LHCN-M2 (cell line): ENCODE results near the gene MRC2. TPM values are rescaled to one million over a fixed set of nuclear protein-coding genes. Genes with fewer than 3 reads are reported as not detected.
"Not testable (repeated sequence)": the region's sequence is repeated elsewhere in the genome, so short reads cannot be mapped to it uniquely, and the experiment has no call there.

Source experiments
- DNase-seq: peaks from one replicate; pipeline ENCODE4 v3.0.0-alpha.2; 2012; ENCODE audit warnings: low read depth
- polyA plus RNA-seq: library from polyadenylated mRNA; unstranded; fragments of >200 nt; gene quantifications from one replicate; pipeline ENCODE4 v1.2.1, GENCODE V29; 2012; ENCODE audit warnings: missing spikeins
- total RNA-seq: library from RNA; depleted of rRNA; stranded (reverse); fragments of >200 nt; gene quantifications from 2 replicates; pipeline ENCODE4 v1.2.3, GENCODE V29; 2014; rRNA removed

Gene MRC2, protein sequence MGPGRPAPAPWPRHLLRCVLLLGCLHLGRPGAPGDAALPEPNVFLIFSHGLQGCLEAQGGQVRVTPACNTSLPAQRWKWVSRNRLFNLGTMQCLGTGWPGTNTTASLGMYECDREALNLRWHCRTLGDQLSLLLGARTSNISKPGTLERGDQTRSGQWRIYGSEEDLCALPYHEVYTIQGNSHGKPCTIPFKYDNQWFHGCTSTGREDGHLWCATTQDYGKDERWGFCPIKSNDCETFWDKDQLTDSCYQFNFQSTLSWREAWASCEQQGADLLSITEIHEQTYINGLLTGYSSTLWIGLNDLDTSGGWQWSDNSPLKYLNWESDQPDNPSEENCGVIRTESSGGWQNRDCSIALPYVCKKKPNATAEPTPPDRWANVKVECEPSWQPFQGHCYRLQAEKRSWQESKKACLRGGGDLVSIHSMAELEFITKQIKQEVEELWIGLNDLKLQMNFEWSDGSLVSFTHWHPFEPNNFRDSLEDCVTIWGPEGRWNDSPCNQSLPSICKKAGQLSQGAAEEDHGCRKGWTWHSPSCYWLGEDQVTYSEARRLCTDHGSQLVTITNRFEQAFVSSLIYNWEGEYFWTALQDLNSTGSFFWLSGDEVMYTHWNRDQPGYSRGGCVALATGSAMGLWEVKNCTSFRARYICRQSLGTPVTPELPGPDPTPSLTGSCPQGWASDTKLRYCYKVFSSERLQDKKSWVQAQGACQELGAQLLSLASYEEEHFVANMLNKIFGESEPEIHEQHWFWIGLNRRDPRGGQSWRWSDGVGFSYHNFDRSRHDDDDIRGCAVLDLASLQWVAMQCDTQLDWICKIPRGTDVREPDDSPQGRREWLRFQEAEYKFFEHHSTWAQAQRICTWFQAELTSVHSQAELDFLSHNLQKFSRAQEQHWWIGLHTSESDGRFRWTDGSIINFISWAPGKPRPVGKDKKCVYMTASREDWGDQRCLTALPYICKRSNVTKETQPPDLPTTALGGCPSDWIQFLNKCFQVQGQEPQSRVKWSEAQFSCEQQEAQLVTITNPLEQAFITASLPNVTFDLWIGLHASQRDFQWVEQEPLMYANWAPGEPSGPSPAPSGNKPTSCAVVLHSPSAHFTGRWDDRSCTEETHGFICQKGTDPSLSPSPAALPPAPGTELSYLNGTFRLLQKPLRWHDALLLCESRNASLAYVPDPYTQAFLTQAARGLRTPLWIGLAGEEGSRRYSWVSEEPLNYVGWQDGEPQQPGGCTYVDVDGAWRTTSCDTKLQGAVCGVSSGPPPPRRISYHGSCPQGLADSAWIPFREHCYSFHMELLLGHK (N-terminal part only)
- total RNA-seq = 210 and 281 TPM in 2 replicates
- polyA plus RNA-seq = 150 TPM

DNA sequence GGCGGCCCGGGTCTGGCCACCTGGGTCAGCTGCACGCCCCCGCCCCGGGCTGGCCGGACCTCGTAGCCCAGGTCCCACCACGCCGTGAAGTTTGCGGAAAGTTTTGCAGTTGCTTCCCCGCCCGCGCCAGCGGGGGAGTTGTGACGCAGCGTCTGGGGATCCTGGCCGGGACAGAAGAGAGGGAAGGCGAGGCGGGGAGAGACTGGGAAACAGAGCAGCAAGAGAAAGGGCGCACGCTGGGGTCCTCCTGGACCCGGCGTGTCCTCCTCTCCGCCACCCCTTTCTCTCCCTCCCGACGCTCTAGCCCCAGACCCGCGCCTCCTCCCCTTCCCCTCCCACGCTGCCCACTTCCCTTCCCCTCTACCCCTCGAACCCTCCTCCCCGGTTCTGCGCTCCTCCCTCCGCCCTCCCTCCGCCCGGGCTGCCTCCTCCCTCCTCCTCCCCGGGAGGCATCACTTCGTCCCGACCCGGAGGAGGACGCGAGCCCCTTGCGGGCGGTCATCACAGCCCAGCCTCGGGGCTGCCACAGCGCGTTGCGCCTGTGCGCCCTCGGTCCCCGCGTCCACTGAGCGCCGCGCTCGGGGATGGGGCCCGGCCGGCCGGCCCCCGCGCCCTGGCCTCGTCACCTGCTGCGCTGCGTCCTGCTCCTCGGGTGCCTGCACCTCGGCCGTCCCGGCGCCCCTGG is at the start of gene MRC2:
TSS of gene MRC2 (plus strand) at position 452 of the 685 bp plus-strand sequence. CDS start at position 585, 133 bp downstream.
- DNase-seq = peak; percentile 70

DNA sequence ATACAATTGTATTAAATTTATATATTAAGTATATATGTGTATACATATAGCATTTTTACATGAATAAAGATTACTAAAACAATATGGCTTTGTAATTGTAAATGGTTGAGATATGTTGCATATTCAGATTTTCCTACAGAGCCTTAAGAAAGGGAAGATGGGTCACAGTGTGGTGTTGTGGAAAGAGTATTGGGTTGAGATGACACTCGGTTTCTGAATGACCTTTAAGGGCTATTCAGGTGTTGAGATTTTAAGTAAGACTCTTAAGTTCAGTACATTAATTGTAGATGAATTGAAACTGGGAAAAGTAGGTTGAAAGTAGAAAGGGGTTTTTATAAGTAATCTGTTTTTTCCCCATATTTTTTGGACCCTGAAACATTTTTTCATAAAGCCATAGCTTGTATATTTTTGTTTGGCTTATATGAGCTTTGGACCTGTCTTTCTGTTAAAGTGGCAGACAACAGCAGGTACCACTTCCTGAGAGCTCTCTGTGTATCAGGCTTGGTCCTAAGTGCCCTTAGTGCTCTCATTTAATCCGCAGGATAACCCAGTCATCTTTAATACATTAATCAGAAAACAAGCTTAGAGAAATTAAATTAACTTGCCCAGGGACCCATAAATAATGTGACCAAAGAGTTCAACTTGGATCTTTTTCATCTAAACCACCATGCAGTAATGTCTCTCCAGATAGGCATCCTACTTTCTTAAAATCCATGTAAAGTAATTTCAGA is 48.5 kb upstream of the MRC2 start:
- no peak for DNase-seq

DNA sequence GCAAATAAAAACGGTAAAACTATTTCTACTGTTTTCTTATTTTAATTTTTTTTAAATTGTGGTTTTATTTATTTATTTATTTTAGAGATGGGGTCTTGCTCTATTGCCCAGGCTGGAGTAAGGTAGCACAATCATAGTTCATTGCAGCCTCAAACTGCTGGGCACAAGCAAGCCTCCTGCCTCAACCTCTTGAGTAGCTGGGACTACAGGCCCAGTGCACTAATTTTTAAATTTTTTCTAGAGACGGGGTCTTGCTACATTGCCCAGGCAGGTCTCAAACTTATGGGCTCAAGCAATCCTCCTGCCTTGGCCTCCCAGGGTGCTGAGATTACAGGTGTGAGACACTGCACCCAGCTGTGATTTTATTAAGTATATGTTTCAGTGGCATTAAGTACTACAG is 46.5 kb upstream of the MRC2 start:
- no peak for DNase-seq

DNA sequence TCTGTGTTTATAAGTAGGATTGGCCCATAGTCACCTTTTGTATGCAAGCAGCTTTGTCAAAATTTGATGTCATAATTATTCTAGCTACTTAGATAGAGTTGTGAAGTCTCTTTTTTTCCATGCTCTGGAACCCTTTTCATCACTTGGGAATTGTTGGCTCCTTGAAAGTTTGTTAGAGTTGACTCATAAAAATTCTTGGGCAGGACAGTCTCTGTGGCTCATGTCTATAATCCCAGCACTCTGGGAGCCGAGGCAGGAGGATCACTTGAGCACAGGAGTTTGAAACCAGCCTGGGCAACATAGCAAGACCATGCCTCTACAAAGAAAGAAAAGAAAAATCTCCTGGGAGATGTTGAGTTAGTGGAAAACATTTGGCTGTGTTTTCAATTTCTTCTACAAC is 45.7 kb upstream of the MRC2 start:
- DNase-seq = peak; percentile 44

DNA sequence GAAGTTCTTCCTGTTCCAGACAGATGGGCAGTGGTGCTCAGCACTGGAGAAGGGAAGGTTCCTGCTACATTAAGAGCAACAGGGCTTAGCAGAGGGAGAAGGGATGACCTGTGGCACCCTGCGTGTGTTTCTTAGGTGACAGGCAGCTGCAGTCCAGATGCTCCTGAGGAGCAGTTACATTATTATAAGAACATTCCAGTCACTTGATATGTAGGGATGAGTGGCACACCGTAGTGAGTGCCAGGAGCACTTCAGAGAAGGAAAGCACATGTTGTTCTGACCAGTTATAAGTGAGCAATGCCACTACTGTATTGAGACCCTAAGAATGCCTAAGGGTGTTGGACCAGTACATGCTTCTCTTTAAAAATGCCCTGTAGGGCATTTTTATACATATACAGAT is 39.9 kb upstream of the MRC2 start:
- DNase-seq = peak; percentile 41

DNA sequence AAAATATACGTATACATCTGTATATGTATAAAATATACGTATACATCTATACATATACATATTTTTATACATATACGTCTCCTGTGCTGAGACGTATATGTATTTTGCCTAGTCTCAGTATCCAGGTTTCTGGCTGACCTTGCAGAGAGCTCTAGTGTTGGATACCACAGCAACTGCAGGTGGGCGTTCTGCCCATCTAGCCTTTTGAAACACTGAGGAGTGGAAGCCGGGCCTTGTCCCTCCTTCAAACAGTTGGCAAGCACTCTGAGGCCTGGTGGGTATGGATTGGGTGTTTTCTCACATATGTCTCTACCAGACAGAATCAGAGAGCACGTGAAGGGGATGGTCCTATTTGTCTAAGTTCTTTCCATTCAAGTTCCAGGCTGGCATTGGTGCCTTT is 39.4 kb upstream of the MRC2 start:
- no peak for DNase-seq

DNA sequence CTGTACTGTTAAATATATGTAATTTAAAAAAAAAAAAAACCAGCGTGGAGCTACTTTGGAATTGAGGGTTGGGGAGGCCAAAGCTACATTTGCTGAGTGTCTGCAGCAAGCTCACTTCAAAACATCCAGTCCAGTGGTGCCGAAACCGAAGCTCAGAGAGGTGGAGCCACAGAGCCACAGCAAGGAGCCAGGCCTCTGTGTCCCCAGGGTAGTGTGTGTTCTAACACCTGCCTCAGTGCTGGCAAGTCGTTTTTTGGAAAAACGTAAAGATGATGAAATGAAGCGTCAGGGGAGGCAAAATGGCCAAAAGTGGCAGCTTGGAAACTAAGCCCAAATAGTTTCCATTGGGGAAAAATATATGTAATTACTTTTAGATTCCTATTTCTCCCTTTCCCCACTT is 36.1 kb upstream of the MRC2 start:
- no peak for DNase-seq

DNA sequence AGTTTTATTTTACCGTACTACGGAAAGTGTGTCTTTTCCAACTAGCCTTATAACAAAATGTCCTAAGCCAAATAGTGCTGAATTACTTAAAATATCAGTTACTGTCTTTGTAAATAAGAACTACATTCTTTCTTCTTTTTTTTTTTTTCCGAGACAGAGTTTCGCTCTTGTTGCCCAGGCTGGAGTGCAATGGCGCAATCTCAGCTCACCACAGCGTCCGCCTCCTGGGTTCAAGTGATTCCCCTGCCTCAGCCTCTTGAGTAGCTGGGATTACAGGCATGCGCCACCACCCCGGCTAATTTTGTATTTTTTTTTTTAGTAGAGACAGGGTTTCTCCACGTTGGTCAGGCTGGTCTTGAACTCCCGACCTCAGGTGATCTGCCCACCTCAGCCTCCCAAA is 35.6 kb upstream of the MRC2 start:
- DNase-seq = not testable (repeated sequence)

DNA sequence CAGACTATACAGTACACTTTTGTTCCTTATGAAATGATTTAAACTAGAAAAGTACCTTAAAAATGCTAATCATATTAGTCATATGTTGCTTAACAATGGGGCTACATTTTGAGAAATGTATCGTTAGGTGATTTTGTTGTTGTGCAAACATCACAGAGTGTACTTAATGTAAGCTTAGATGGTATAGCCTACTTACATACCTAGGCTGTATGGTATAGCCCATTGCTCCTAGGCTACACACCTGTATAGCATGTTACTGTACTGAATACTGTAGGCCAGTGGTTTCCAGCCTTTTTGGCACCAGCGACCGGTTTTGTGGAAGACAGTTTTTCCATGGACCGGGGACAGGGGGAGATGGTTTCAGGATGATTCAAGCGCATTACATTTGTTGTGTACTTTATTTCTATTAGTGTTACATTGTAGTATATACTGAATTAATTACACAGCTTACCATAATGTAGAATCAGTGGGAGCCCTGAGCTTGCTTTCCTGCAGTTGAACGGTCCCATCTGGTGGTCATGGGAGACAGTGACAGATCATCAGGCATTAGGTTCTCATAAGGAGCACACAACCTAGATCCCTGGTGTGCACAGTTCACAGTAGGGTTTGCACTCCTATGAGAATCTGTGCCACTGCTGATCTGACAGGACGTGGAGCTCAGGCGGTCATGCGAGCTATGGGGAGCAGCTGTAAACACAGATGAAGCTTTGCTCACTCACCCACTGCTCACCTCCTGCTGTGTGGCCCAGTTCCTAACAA is 35.0 kb upstream of the MRC2 start:
- peak; percentile 82 for DNase-seq

DNA sequence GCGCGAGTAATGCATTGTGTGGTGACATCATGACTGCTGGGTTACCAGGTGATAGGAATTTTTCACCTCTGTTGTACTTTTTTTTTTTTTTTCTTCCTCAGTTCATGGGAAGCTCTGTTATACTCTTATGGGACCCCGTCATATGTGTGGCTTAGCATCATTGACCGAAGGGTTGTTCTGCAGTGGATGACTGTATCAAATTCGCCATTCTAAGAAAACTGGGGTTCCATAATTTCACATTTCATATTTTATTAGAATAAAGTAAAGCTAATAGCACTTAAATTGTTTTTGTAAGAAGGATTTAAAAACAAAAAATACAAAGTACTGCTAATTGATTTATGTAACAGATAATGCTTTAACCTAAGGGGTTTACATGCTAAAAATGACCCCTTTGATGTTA is 32.0 kb upstream of the MRC2 start:
- no peak for DNase-seq

DNA sequence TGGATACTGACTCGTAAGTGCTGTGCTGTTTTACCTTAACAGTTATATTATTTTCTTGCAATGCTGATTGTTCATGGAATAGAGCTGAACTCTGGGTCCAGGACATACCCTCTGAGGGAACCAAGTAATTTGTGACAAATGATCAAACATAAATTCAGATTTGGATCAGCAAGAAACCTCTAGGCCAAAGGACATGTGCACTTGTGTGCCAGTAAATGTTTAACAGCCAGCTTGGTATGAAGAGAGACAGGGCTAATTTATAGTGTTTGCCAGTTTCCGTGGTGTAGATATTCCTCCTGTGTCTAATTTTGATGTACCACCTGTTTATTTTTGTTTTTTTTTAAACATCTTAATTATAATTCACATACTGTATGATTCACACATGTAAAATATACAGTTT is 30.8 kb upstream of the MRC2 start:
- no peak for DNase-seq

DNA sequence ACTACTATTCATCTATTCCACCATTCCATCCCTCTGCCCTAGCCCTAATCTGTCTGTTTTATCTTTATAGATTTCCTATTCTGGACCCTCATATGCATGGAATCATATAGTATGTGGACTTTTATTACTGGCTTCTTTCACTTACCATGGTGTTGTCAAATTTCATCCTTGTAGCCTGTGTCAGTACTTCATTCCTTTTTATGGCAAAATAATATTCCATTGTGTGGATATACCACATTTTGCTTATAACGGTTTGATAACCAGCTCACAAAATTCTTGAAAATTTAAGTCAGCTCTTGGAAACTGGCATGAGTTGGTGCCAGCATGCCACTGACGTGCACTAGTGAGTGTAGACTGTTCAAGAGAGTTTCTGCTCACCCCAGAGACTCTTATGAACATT is 30.3 kb upstream of the MRC2 start:
- no peak for DNase-seq

DNA sequence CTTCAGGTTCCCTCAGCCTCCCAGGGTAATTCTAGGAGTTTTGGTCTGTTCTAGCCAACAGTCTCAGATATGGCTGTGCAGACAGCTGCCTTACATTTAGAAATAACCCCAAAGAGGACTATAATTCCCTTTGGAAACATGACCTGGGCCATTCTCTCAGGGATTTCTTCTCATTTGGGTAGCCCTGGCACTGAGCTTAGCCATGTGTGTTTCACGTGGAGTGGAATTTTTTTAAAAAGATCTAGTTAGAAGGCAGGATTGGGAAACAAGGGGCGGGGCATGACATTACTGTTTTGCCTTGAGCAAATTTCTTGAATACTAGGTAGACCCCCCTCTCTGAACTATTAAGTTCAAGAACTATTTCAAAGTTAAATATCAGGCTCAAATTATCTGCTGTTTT is 29.6 kb upstream of the MRC2 start:
- DNase-seq = peak; percentile 52

DNA sequence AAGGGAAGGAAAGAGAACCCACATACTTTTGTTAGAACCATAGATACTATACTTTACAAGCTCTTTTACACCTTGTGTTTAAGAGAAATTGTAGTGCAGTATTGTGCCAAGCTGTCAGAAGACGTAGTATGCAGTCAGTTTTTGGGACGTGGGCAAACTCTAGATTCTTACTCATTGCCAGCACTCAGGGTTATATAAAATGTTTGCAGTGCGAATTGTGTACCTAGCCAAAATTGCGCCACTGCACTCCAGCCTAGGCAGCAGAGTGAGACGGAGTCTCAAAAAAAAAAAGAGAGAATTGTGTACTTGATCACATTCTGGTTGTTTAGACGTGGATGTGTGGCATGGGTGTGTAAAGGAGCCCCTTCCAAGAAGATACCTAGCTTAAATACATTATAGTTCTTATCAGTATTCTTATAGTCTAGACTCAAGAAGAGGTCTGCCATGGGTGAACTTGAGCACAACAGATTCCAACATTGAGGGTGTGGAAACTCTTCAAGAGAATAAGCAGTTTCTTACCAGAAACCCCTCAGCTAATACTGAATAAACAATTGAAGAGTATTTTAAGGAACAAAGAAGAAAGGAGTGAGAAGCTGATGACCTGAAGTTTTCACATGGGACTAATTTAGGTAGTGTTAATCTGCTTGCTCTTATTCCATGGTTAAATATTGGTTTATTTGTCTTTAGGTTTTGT is 27.4 kb upstream of the MRC2 start:
- no peak for DNase-seq

DNA sequence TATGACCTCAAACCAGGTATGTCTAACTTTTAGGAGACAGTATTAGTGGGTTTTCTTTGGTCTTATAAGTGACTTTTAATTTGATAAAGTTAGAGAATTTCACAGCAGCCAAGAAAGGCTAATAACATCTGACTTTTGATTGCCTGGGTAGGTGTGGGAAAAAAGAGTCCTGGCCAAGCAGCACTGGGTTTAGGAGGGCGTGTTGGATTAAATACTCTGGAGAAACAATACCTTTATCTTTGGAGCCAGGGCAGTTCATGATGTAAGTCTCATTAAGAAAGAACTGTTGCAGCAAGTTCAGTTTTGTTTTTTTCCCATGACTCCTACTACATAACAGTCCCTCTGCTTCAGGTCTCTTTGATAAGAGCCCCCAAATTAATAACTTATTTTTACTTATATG is 26.7 kb upstream of the MRC2 start:
- no peak for DNase-seq

DNA sequence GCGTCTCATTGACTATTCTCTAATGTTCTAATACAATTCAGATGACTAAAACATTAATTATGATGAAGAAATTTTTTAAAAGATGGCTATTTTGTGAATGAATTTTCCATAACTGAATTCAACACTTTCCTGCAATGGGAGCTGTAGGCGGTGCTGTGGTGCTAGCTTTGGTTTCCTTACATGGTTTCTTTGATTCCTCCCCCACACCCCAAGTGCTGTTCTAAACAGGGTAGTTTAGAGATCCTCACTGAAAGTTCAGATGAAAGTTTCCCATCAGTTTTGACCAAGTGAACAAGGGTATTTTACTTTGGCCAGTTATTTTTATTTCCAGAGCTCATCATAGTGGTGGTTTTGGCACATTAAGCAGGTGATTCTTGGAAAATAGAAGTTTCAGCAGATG is 26.0 kb upstream of the MRC2 start:
- no peak for DNase-seq

DNA sequence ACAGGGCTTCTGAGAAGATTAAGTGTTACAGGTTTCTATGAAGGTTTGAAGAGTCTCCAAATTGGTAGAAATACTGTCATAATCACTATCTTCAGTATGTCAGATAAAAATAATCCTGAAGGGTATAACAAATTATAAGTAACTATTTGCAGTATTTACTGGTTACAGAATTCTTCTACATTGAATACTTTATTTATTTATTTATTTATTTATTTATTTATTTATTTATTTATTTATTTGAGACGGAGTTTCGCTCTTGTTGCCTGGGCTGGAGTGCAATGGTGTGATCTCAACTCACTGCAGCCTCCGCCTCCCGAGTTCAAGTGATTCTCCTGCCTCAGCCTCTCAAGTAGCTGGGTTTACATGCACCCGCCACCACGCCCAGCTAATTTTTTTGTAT is 23.7 kb upstream of the MRC2 start:
- not testable (repeated sequence) for DNase-seq

DNA sequence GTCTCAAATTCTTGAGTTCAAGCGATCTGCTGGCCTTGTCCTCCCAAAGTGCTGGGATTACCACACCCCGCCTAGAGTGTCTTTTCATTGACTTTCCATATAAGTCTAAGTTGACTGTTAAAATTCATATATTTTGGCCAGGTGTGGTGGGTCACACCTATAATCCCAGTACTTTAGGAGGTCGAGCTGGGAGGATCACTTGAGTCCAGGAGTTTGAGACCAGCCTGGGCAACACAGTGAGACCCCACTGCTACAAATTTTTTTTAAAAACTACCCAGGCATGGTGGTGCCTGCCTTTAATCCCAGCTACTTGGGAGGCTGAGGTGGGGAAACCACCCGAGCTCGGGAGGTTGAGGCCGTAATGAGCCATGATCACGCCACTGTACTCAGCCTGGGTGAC is 21.9 kb upstream of the MRC2 start:
- no peak for DNase-seq

DNA sequence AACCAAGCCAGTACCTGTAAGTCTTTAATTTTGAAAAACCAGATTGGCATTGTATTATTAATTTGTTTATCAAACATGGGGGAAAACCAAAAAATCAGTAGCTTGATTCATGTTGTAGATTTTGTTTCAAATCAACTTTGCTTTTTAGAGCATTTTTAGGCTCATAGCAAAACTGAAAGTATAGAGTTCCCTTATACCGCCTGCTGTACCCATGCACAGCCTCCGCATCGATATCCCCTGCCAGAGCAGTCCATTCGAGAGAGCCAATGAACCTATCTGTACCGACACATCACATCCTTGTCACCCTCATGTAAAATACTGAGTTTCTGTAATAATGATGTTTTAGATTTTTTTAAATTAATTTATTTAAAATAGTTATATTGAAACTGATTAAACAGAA is 16.2 kb upstream of the MRC2 start:
- DNase-seq = no peak
